Measurements from ENCODE around the gene IFI6.
"Not testable (repeated sequence)": the region's sequence is repeated elsewhere in the genome, so short reads cannot be mapped to it uniquely, and the experiment has no call there.

IFI6 gene

DNA sequence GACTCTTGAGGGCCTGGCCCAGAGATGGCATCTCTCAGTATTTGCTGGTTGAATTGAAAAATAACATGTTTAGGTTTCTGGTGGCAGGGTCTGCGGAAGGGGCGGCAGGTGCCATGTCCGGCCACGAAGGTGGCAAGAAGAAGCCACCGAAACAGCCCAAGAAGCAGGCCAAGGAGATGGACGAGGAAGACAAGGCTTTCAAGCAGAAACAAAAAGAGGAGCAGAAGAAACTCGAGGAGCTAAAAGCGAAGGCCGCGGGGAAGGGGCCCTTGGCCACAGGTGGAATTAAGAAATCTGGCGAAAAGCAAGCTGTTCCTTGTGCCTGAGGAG is 22.7 kb downstream of the IFI6 start:
- no peak for DNase-seq

GRCh38 chr1:27648602-27649305 is 23.2 kb downstream of the IFI6 start:
- no peak for DNase-seq

DNA sequence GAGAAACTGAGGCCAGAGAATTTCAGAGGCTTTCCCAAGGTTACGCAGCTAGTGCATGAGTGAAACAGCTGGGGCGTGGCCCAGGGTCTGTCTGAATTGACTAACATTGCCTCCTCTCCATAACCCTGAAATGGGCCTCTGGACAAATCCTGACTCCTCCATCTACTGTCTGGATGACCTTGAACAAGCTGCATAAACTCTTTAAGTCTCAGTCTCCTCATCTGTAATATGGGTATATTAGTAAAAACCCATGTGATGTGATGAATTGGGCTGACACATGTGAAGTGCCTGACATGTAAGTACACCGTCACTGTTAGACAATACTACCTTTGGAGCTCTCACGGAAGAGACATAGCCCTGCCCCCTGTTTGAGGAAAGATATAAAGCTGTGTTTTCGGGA is 24.7 kb downstream of the IFI6 start:
- no peak for DNase-seq

GRCh38 chr1:27646676-27647075 is 25.3 kb downstream of the IFI6 start:
- no peak for DNase-seq

GRCh38 chr1:27645071-27645415 is 26.9 kb downstream of the IFI6 start:
- no peak for DNase-seq

DNA sequence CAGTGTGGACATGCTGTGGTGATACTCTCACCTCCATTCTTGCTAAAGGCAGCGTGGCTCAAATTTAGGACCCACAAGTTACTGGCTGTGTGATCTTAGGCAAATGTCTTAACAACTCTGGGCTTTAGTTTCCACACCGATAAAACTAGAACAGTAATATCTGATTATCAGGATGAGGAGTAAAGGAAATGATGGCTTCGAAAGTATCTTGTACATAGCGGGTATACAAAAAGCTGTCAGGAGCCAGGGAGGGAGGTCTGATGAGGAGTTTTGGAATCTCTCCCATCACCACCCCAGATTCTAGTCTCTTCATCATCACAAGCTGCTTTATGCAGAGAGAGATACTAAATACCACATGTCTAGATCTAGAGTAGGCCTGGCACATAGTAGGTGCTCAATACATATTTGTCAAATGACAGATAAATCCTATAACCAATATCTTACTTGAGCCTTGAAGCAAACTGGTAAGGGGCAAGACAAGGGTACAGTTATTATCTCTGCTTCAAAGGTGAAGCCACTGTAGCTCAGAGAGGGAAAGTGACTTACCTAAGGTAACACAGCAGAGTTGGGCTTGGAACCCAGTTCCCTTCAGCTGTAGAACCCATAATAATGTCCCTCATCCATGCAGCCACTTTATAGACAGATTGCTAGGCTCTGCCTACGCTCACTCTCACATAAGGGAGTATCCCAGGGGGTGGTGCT is 27.5 kb downstream of the IFI6 start:
- no peak for DNase-seq

DNA sequence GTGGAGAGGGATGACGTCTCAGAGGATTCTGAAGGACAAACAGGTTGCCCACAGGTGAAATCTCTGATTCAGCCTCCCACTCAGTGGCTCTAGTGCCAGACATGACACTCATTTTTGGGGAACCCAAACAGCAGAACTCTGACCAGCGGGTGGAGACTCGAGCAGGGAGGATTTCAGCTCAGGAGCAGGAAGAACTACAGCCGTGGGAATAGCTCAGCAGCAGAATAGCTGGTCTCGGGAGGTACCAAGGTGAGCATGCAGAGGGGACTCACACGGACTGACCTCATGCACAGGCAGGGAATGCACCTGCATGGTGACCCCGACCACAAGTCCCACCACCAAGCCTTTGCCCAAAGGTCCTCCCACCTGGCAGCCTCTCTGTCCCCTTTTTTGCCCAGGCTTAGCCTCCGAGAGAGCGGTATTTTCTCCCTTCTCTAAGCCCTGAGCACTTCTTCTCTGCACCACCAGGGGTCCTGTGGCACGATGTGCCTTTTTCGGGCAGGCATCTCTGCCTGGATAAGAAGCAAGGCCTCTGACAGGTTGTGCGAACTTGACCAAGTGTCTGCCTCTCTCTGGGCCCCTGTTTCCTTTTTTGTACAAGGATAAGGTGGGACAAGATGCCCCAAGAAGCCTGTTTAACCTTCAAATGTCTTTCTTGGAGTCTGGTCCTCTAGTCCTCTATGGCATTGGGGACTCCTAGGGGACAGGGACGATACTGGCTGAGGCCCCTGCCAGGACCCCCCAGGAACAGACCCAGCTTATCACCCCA is 28.2 kb downstream of the IFI6 start:
- DNase-seq = no peak

DNA sequence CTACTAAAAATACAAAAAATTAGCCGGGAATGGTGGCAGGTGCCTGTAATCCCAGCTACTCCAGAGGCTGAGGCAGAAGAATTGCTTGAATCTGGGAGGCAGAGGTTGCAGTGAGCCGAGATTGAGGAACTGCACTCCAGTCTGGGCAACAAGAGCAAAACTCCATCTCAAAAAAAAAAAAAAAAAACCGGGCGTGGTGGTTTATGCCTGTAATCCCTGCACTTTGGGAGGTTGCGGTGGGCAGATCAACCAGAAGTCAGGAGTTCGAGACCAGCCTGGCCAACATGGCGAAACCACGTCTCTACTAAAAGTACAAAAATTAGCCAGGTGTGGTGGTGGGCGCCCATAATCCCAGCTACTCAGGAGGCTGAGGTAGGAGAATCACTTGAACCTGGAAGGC is 31.5 kb downstream of the IFI6 start:
- DNase-seq = not testable (repeated sequence)

DNA sequence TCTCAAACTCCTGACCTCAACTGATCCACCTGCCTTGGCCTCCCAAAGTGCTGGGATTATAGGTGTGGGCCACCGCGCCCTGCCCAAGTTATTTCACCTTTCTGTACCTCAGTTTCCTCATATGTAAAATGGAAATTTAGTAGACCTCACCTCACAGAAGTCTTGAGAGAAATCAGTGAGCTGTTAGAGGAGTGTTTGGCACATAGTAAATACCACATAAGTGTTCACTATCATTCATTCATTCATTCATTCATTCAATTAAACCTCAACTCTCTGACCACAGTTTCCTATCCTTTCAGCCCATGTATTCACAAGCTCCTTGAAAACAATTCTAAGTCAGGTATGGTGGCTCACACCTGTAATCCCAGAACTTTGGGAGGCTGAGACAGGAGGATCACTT is 33.2 kb downstream of the IFI6 start:
- DNase-seq = no peak

GRCh38 chr1:27638047-27638734 is 33.8 kb downstream of the IFI6 start:
- DNase-seq = no peak

- DNase-seq = no peak
Observed at GRCh38 chr1:27635396-27636142, 36.4 kb downstream of the IFI6 start.

- DNase-seq = no peak
Observed at GRCh38 chr1:27634985-27635367, 37.0 kb downstream of the IFI6 start, which contains the start of gene FGR. TSS of gene FGR (minus strand) at chr1:27635185. CDS start at chr1:27623916, 11,269 bp downstream.

DNA sequence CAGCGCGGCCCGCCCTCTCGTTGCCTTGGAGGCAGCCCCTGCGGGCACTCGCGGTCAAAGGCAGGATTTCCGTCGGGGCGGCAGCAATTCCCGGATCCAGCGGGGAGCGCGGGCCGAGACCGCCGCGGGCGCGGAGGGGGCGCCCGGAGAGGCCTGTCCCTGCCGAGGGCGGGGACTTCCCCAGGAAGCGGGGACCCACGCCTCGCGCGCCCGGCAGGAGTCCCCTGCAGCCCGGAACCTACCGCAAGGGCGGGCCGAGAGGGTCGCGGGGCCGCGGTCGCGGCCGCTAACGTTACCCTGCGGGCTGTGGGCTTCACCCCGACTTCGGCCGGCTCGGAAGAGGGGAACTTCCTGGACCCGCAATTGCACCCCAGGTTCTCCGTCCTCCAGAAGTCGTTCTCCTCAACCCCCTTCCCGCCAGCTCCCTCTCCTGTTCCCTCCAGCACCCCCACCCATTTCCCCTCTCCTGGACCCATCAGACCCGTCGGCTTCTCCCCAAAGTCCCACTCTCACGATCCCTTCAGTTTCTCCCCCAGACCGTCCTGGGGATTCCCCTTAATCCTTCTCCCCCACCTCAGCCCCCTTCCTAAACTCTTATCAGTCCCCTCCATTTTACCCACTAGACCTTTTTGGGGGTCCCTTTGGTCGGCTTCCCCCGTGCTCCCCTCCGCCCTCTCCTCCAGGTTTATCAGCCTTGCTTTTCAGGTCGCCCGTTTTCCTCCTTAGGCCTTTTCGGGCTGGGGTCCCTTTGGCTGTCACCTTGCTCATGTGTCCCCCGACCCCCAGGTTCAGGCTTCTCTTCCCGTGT is 37.6 kb downstream of the IFI6 start:
- DNase-seq = no peak

GRCh38 chr1:27633640-27634176 is 38.3 kb downstream of the IFI6 start:
- no peak for DNase-seq

GRCh38 chr1:27633298-27633610 is 38.7 kb downstream of the IFI6 start:
- no peak for DNase-seq

GRCh38 chr1:27632387-27633297 is 39.4 kb downstream of the IFI6 start:
- no peak for DNase-seq

DNA sequence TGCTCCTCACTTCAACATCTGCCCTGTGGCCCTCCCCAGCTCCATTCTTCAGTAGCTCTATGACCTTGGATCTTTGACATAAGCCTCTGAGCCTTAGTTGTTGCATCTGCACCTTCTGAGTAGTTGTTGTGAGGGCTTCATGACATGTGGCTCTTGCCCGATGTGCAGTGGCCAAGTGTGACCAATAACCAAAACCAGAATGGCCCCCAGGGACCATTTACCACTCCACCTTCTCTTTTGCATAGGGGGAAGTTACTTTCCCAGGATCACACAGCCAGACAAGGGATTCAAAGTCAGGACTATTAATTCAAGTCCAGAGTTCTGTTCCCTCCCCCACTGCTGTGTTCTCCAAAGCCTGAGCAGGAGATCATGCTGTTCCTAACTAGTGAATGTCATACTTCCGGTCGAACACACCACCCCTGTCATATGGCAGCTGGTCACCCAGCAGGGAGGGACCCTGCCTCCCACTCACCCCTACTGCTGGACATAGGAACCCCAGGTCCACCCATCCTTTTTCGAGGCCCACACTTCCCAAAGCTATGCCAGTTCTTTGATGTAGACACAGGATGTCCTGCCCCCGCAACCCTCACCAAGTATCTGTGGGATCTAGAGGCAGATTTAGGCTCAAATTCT is 41.0 kb downstream of the IFI6 start:
- no peak for DNase-seq

DNA sequence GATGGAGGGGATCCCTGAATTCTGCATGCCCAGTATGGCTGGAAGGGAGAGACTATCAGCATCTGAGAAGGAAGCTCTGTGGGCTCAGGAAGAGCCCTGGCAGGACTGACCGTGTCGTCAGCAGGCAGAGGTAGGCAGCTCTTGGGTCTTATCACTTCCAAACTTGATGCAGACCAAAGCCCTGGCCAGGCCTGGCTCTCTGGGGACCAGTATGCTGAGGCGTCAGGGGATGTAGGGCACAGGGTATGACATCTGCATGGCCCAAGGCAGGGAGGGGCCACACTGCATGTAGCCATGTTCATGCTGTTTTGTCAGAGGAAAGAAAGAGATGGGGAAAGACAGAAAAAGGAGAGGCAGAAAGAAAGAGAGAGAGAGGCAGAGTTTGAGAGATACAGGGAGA is 43.3 kb downstream of the IFI6 start:
- no peak for DNase-seq

GRCh38 chr1:27627733-27628132 is 44.3 kb downstream of the IFI6 start:
- DNase-seq = not testable (repeated sequence)

GRCh38 chr1:27627061-27627460 is 44.9 kb downstream of the IFI6 start:
- DNase-seq = no peak

Measured in NCI-H526 treated with DMSO at 0.1 percent for 48 hours (cell line).